HFF-Myc (cell line): Measurements from ENCODE around the gene DSG1.
"Not testable (repeated sequence)": the region's sequence is repeated elsewhere in the genome, so short reads cannot be mapped to it uniquely, and the experiment has no call there.

Experiments used
- DNase-seq: peaks from one replicate; pipeline ENCODE4 v3.0.0-alpha.2; 2011; ENCODE audit warnings: low read depth; ENCODE audit errors: extremely low read depth
- H3K4me3 ChIP-seq: replicated peaks from 2 replicates; pipeline ENCODE4 v1.5.1; 2011; ENCODE audit warnings: low read depth, mild to moderate bottlenecking, control low read depth, low read length
- CTCF ChIP-seq: IDR thresholded peaks from 2 replicates; pipeline ENCODE4 v1.5.1; 2012; ENCODE audit warnings: mild to moderate bottlenecking, low read depth, low read length, control low read depth; ENCODE audit errors: missing control alignments

DSG1 gene

DNA sequence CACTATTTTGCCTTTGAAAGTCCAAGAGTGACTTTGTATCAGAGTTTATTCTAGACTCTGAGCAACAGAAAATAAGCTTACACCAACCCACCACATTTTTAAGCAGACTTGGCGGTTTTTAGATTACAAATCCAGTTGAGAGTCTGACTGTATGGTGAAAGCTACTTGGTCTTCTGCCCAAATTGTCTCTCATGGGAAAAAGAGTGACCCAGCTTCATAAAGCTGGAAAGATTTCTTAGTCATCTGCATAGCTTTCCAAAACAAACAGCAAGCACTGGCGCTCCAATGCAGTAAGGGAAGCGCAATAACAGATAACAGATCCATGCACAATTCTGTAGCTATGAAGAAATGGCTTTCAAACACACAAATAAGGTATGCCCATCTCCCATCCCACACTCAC lies 7.1 kb downstream of the DSG1 start:
- TF ChIP-seq CTCF: no peak
- no peak for DNase-seq
- H3K4me3 ChIP-seq: no peak overlapping the region

GRCh38 chr18:31329787-31330438 lies 12.0 kb downstream of the DSG1 start:
- TF ChIP-seq CTCF: no peak
- no peak overlapping the region for H3K4me3 ChIP-seq
- DNase-seq: no peak

GRCh38 chr18:31343454-31343853 lies 25.5 kb downstream of the DSG1 start:
- no peak for TF ChIP-seq CTCF
- DNase-seq: no peak
- H3K4me3 ChIP-seq: no peak overlapping the region

- DNase-seq, H3K4me3 ChIP-seq: not testable (repeated sequence)
These were observed 35.4 kb downstream of the DSG1 start for GRCh38 chr18:31353336-31353735.

DNA sequence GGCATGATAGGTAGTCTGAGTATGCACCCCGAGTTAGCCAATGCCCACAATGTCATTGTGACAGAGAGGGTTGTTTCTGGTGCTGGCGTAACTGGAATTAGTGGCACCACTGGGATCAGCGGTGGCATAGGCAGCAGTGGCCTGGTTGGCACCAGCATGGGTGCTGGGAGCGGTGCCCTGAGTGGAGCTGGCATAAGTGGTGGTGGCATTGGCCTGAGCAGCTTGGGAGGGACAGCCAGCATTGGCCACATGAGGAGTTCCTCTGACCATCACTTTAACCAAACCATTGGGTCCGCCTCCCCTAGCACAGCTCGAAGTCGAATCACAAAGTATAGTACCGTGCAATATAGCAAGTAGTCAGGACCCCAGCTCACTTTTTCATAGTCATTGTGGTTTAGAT lies 37.0 kb downstream of the DSG1 start:
- TF ChIP-seq CTCF: no peak
- DNase-seq: no peak

DNA sequence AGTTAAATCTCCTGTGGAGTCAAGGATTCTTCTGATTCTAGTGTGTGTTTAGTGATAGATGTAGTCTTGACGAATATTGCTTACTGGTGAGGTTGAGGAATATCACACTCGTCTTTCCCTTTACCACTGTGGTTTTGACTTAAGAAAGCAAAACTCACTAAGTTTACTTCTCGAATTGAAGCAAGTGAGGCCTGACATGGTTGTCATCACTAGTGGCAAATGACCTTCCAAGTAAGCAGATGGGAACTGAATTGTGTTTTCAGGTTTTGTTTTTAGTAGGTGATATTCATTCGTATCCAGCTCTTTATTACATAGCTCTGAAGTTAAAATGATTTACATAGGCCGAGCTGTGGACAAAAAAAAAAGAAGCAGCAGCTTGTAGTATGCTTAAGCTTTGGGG lies 38.1 kb downstream of the DSG1 start:
- no peak for TF ChIP-seq CTCF
- no peak overlapping the region for H3K4me3 ChIP-seq
- no peak for DNase-seq

More for the DNA sequence above, 37.0 kb downstream of the DSG1 start:
- H3K4me3 ChIP-seq: no peak overlapping the region

DNA sequence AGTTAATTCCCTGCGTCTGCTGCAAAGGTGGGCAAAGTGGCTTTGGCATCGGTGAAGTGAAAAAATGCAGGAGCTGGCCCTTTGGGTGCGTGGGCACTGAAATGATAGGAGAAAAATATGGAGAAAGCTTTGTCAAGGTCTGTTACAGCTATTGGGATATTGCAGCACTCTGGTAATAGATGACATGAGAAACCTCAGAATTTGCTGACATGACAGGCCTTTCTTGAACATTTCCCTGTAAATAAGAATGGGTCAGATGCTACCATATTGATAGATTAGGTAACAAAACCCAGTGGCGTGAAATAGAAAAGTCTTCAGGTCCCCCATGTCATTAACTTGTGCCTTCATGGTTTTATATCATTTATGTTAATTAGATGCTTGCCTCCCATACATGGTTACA lies 46.2 kb downstream of the DSG1 start:
- no peak overlapping the region for H3K4me3 ChIP-seq
- DNase-seq: no peak
- no peak for TF ChIP-seq CTCF
